AG09319 (cell line): ENCODE data around the gene EIF4G1.

Source experiments
- DNase-seq: peaks from one replicate; pipeline ENCODE4 v3.0.0-alpha.2; 2010; ENCODE audit warnings: low read depth; ENCODE audit errors: extremely low read depth
- TF ChIP-seq, protein P1 (sequence below): IDR thresholded peaks from 2 replicates; pipeline ENCODE4 v1.5.1; 2011; ENCODE audit warnings: low read depth, mild to moderate bottlenecking, inconsistent platforms, low read length, moderate library complexity

Gene EIF4G1

DNA sequence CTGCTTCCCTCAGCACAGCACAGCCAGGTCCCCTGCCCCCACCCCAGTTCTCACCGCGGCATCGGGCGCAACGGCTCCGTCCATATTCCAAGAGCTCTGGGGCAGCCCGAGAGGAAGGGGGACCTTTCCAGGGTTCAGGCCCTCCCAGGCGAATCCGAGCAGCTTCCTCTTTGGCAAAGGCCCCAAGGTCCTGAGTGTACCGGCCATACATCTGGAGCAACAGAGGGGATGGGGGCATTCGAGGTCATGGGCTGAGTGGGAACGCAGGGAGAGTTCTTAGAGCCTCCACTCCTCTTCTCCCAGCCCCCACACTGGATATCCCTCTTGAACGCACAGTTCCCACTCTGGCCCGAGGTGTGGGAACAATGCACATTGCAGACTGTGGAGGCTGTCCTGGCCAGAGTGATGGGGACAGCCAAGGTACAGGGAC lies 44.5 kb downstream of the EIF4G1 start:
- DNase-seq: no peak
- TF ChIP-seq, protein P1, sequence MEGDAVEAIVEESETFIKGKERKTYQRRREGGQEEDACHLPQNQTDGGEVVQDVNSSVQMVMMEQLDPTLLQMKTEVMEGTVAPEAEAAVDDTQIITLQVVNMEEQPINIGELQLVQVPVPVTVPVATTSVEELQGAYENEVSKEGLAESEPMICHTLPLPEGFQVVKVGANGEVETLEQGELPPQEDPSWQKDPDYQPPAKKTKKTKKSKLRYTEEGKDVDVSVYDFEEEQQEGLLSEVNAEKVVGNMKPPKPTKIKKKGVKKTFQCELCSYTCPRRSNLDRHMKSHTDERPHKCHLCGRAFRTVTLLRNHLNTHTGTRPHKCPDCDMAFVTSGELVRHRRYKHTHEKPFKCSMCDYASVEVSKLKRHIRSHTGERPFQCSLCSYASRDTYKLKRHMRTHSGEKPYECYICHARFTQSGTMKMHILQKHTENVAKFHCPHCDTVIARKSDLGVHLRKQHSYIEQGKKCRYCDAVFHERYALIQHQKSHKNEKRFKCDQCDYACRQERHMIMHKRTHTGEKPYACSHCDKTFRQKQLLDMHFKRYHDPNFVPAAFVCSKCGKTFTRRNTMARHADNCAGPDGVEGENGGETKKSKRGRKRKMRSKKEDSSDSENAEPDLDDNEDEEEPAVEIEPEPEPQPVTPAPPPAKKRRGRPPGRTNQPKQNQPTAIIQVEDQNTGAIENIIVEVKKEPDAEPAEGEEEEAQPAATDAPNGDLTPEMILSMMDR: no peak

DNA sequence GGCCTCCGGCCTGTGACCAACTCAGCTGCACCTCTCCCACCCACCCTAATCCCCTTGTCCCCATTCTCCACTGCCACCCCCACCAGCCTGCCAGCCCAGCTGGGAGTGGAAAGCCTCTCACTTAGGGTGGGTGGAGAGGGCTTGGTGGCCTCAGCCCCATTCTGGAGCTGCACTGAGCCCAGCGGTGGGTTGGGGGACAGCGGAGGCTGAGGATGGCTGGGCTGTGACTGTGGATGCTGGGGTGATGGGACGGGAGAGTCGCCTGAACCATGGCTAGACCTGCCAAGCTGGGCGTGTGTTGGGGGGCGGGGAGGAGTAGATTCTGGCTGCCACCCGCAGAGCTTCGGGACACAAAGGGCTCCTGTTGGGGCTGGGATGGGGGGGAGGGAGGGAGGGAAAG lies 45.2 kb downstream of the EIF4G1 start:
- TF ChIP-seq, protein P1: no peak
- DNase-seq: no peak

DNA sequence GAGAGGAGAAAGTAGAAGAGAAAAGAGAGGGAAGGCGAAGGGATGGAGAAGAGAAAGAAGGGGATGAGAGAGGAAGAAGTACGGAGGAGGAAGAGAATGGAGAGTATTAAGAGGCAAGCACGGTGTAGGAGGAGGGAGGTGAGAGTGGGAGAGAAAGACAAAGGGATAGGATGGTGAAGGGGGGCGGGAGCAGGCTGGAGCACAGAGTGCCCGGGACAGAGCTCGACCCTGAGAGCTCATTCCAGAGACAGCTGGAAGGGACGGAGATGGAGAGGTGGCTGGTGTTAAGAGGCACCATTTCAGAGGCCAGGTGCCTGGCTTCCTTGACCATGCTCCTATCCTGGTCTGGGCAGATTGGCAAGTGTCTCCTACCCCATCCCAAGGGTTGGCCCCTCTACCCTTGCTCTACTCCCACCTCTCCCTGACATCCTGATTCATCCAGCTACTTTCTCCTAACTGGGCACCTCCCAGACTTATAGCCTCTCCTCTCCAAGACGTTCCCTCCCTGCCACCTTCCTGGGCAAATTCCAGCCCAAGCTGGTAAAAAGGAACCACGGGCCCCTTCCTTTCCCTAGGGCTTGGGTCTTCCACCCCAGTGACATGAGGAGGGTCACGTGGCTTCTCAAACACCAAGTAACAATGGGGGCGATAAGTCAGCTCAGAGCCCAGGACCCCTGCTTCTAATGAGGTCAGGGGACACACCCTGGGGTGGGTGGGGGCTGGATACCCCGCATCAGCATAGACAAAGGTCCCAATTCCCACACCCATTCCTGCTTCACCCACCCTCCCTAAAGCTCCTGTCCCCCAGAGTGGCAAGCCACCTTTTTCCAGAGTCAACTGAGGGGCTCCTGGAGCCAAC lies 45.9 kb downstream of the EIF4G1 start:
- DNase-seq: no peak
- TF ChIP-seq, protein P1: no peak

DNA sequence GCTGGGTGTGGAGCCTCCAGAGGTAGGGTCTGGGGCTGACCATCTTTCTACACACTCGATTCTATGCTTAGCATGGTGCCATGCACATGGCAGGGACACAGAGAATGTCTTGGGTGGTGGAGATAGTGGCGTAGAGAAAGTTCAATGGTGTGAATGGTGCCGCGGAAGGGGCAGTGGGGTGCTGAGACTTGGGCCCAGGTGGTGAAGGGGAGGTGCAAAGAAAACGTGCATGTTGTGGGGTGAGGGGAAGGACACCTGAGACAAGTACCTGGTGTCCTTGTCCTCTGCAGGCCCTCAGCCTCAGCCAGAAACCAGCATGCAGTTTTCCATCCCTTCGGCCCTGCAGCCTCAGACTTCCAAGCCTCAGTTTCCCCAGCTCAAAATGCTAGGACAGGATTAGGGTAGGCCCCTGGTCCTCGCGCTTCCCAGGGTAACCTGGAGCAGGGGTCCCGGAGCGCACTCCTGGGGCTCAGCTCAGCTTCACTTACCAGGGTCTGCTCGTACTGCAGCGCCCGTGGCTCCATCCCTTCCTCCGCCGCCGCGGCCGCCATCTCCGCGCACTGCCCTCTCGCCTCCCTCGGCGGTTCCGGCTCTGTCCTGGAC lies 46.6 kb downstream of the EIF4G1 start:
- TF ChIP-seq, protein P1: no peak
- DNase-seq: no peak

DNA sequence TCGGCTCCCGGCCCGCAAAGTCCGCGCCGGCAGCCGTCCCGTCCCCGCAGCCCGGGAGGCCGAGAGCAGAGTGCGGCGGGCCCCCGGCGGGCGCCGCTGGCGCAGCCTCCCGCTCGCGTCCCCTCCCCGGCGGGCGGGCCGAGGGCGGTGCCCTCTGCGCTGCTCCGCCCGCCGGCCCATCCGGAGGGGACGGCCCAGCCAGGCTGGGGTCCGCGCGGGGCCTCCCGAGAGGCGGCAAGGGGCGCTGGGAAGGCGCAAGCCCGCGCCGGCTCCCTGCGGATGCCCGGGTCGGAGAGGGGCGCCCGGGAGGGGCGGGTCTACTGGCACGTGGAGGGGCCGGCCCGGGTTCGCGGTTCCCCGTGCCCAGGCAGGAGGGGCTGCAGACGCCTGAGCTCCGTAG lies 47.1 kb downstream of the EIF4G1 start, which contains the start of the genes CLCN2 and POLR2H:
Gene CLCN2 (minus strand): TSS at position 74 of the 400 bp plus-strand sequence. CDS start 126 bp downstream, outside the sequence.
Gene POLR2H (plus strand): TSS at position 179 of the 400 bp plus-strand sequence. CDS start 1,783 bp downstream, outside the sequence.
- no peak for DNase-seq
- TF ChIP-seq, protein P1: no peak

DNA sequence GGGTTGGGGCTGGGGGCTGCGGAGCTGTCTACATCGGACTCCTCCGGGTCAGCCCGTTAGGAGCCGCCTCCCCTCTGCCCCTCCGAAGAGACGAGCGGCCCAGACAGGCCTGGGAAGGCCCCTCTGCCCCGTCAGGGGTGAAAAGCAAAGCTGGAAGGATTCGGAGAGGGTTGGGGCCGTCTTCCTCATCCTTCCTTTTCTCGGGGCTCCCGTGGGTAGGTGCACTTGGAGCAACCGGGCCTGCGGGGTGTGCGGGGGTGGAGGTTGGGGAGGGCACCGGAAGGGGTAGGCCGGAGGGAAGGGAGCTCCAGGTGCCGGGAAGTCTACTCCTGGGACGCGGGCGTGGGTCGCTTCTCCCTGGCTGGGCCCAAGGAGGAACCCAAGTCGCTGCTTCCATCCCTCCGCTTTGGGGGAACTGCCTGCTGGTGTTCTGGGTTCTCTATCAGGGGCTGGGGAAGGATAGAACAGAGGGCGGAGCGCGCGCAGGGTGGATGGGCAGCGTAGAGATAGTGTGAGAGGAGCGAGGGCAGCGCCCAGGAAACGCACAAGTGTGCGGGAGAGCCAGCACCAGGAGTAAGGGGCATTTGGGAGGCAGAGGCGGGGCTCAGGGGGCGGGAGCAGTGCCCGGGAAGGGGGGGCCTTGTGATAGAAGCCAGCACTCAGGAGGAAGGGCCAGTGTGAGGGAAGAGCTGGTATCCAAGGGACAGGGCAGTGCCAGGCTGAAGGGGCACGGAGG lies 47.7 kb downstream of the EIF4G1 start:
- no peak for DNase-seq
- TF ChIP-seq, protein P1: no peak
